Hepatic stellate cell (primary cell): ENCODE measurements around the gene MPP2.
A peak's percentile ranks its signal among the peaks of the same experiment; 100 is the strongest.

Experiments
- DNase-seq: peaks from one replicate; pipeline ENCODE4 v3.0.0; 2011; ENCODE audit warnings: low spot score

MPP2 gene

DNA sequence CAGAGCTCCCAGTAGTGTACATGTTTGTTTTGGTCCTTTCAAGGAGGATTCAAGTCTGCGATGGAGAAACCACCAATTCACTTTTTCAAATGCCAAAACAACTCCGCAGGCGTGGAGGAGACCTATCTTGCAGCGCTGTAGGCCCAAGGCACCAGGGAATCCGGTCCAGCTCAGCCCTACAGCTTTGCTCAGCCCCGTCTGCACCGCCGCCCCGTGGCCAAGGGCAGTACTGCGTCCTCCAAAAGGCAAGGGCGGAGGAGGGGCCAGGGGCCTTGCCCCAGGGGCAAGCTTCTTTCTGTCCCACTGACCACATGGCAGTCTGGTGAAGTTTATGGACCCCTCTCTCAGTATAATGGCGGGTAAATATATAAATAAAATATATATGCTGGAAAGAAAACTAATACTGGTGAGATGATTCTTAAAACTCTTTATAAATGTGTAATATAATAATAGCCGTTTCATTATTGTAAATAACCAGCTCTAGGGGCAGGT lies 61.1 kb downstream of the MPP2 start:
- peak; percentile 92 for DNase-seq

DNA sequence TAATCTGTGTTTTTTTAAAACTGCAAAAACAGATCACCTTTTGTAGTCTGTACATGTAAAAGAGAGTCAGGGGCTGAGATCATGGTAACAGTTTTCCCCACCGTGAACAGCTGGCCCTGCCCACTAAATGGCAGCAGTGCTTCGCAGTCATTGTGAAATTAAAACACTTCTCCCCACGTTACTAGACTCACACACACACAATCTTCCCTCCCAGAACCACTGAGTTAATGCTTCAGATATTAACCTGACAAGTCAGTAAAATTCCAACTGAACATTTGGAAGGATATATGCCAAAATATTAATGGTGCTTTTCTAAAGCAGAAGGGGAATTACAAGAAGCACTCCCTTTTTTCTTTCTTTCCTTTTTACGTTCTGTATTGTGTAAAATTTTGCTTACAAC lies 61.6 kb downstream of the MPP2 start:
- DNase-seq = no peak

DNA sequence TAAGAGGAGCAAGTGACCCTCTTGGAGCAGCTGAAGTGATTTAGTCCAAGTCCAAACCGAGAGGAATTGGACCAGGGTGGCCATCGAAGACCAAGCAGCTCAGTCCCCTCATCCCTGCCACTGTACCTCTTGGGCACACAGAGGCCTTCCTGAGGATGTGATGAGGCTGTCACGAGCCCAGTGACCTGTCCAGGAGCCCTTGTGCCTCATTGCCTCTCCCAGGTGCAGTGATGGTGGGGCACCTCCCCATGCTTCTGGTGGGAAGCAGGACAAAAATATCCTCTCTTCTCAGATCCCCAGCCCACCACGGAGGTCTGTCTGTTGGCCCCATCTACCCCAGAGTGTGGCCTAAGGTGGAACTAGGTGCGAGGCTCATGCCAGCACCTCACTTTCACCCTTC lies 63.1 kb downstream of the MPP2 start:
- DNase-seq = no peak

DNA sequence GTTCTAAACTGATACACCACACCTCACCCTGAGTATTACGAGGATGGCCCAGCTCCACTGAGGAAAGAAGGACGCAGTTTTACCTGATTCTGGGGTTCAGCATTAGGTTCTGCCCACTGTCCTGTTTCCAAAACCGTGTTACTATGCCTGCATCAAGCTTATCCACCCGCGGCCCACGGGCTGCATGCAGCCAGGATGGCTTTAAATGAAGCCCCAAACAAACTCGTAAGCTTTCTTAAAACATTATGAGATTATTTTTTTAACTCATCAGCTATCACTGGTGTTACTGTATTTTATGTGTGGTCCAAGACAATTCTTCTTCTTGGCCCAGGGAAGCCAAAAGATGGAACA lies 64.4 kb downstream of the MPP2 start:
- no peak for DNase-seq

DNA sequence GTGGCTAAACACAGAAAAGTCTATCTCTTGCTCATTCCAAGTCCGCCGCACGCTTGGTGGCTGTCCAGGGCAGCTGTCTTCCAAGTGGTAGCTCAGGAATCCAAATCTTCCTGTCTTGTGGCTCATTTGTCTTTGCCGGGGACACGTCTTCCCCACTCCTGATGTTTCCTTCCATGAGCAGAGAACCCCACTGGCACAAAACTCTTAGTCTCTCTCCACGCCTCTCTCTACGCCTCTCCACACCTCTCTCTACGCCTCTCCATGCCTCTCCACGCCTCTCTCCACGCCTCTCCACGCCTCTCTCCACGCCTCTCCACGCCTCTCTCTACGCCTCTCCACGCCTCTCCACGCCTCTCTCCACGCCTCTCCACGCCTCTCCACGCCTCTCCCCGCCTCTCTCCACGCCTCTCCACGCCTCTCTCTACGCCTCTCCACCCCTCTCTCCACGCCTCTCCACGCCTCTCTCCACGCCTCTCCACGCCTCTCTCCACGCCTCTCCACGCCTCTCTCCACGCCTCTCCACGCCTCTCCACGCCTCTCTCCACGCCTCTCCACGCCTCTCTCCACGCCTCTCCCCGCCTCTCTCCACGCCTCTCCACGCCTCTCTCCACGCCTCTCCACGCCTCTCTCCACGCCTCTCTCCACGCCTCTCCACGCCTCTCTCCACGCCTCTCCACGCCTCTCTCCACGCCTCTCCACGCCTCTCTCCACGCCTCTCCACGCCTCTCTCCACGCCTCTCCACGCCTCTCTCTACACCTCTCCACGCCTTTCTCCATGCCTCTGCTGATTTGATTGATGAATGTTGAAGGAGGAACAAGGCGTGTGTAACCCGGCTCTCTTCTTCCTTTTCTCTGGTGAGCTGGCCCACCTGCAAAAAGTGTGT lies 65.0 kb downstream of the MPP2 start:
- DNase-seq = peak; percentile 36

DNA sequence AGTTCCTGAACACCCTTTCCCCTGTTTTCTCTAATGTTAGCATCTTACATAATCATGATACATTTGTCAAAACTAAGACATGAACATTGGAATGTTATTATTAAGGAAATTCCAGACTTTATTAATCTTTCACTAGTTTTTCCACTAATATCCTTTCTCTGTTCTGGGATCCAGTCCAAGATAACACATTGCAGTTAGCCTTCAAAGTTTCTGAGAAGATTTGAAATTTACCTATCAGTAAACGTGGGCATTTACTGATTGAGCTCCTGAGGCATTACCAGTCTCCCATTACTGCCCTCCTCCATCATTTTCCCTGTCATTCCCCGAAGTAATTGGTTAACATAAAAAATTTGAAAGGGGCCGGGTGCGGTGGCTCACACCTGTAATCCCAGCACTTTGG lies 66.1 kb downstream of the MPP2 start:
- DNase-seq = no peak

DNA sequence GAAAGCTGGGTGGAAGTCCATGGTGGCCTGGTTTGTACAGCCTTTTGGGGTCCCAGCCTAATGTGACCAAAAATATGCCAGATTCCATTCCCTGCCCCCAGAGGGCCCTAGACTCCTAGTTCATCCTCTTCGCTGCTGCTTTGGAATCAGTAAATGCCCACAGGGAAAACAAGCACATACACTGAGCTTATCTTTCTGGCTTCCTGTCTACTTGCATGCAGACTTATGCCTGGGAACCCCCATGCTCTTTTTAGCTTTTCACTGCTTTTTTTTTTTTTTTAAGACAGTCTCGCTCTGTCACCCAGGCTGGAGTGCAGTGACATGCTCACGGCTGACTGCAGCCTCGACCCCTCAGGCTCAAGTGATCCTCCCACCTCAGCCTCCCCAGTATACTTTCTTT lies 66.5 kb downstream of the MPP2 start:
- peak; percentile 59 for DNase-seq

DNA sequence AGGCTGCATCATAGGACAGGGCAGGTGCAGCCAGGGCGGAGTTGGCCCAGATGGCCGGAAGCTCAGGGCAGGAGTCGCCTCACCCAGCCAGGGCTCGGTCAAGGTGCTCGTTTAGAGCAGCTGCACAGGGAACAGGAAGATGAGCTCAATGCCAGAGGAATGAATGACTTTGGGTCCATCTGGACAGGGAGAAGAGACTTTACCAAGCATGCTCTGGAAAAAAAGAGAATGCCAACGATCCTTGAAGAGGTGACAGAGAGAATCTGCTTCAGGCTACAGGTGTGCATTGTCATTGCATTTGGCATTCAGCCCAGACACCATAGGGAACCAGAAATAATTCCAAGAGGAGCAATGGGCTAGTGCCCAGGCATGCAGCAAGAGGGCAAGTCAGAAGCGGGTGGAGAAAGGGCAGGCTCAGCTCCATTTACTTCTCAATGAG lies 67.6 kb downstream of the MPP2 start:
- no peak for DNase-seq

DNA sequence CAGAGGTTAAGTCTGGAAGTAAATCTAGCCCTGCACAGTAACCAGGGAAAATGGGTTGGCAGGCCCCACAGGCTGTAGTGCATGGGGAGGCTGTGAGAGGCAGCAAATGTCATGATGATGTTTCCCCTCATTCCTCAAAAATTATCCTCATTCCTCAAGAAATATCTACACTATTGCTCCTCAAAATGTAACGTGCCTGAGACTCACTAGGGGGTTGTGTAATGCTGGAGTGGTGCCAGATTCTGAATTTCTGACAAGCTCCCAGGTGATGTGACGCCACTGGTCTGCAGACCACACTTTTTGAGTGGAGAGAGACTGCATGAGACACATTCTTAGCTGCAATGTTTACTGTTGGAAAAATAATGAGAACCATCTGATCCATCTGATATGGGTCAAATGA lies 73.2 kb downstream of the MPP2 start:
- peak; percentile 33 for DNase-seq

DNA sequence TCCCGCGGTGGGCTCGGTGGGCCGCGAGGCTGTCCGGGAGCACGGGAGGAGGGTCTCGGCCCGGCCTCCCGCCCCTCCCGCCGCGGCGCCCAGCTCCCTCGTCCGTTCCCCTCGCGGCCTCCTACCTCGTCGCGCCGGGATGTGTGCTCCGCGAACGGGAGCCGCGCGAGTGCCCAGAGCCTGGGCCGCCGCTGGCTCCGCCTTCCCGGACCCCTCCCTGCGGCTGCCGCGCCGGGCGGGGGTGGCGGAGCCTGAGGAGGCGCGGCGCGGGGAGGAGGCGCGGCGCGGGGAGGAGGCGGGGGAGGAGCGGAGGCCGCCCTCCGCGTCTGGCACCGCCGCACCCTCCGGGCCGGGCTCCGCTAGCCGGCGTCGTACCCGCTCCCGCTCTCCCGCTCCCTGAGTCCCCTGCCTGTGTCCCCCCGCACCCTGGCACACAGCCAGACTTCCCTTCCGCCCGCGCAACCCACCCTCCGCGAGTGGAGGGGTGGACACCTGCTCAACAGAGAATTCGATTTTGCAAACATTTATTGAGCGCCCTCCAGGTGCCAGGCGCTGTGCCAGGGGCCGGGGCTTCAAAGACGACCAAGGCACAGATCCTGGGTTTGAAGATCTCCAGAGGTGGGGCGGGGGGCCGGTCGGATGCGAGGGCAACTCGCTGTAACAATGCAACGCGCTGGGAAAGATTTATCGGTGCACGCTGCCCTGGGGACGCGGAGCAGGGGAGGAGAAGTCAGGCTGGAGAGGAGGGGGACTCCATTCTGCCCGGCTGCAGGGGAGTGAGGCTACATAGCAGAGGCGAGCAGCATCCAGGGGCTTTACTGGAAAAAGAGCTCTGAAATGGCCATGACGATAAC lies 74.1 kb downstream of the MPP2 start, which contains the start of gene MPP3:
TSS of gene MPP3 (minus strand) at position 171 of the 854 bp plus-strand sequence. CDS start 1,240 bp downstream, outside the sequence.
- DNase-seq = peak; percentile 95

DNA sequence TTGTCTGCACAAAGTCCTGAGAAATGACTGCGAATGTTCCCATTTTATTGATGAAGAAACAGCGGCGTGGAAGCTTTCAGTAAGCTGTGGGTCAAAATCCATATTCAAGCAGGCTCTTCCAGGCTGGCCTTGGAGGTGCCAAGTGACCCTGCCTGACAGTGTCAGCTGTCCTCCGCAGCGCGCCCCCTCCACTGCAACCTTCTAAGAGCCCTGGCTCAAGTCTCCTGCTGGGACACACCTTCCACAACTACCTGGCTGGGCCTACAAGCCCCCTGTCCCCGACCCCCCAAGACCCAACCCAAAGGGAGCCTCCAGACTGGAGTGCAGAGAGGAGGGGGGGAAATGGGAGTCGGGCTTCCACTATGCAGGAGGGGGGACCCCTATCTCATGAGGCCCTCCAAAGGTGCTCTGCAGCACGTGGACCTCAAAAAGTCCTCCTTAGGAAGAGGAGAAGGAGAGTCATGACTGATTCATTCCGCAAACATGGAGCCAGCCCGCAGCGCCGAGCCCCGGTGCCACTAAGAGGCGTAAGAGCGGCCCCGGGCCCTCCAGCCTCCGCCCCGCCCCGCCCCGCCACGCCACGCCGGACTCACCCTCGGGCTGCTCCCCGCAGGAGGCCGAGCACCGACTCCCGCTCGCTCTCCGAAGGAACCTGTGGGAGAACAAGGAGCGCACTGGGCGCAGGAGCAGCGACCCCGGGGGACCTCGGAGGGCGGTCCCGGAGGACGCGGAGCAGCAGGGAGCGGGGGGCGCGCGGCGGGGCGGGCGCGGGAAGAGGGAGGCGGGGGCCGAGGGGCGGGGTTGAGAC lies 75.0 kb downstream of the MPP2 start:
- DNase-seq = peak; percentile 89

DNA sequence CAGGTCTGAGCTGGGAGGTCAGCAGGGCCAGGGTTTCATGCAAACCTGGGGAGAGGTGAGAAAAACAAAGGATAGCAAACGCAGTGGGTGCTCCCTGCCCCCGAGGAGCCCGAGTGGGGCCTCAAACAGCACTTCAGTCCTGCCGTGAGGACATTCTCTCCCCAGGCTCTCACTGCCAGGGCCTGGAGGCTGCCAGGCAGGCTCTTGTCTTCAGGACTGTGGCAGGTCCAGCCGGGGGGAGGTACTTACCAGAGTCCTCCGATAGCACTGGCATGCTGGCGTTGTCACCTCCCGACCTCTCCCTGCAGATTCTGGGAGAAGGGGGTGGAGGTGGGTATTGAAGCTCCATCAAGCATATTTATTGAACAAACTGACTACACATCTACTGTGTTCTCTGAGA lies 75.7 kb downstream of the MPP2 start:
- DNase-seq = no peak

DNA sequence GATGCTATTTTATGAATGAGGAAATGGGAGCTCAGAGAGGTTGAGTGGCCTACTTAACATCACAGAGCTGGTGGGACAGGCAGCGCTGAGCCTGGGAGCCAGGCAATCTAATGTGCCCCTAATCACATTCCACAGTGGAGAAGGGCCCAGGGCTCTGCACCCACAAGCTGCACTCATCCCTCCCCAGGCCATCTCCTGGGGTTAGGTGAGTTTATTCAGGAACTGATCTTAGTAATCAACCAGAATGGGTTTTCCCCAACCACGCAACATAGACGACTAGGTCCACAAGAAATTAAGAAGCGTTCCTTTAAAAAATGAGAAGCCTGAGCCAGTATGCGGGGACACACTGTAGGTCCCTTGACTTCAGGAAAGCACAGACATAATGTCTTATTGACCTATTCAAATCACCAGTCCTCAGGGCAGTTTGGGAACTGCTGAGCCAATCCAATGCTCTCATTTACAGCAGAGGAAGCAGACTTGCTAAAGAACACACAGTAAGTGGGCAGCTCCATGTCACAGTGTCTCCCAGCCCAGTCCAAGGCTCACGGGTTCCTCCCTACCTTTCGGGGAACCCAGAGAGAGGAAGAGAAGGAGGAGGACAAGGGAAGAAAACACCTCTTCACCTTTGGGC lies 76.7 kb downstream of the MPP2 start:
- no peak for DNase-seq

DNA sequence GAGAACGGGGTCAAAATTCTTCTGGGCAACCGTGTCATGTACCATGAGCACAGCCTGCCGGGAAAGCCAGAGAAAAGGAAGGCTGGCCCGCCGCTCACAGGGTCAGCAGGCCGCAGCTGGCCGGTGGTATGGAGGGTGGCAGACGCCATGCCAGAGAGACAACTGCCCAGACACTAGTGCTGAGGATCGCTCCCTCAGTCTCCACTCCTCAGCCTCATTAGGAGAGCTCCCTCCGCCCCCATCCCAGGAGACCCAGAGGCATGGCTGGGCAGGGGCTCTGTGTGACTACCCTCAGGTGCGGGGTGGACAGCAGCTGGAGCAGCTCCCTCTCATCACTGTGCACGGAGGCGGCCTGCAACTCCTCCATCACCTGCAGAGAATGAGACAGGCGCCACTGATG lies 77.6 kb downstream of the MPP2 start:
- no peak for DNase-seq

DNA sequence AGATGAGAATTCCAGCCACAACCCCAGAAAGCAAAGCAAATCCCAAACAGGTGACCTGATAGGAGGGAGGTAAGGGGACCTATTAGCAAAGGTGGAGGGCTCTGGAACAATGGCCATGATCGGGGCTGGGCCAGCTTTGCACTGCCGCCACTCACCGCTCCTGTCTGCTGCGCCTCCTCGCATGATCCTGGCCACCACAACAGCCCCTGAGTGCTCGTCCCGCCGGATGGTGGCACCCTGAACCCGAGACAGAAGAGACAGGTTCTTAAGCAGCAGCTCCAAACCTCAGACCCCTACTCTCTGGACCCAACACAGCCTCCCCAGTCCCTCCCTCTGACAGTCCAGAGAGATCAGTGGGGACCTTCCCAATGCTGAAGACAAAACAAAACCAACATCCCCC lies 79.7 kb downstream of the MPP2 start:
- DNase-seq = no peak

DNA sequence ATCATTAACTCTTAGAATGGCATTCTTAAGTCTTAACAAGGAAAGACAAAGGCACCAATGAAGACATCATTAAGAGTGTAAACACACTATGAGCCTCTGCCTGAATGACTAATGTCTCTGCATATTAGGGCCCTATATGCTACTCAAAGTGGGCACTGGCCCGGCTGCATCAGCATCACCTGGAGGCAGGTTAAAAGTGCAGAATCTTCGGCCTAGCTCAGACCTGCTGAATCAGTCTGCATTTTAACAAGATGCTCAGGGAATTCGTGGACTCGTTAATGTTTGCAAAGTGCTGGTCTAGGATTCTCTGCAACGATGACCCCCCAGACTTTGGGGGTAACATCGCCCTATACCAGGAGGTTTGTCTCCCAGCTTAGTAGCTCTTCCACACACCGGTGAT lies 81.1 kb downstream of the MPP2 start:
- DNase-seq = no peak

DNA sequence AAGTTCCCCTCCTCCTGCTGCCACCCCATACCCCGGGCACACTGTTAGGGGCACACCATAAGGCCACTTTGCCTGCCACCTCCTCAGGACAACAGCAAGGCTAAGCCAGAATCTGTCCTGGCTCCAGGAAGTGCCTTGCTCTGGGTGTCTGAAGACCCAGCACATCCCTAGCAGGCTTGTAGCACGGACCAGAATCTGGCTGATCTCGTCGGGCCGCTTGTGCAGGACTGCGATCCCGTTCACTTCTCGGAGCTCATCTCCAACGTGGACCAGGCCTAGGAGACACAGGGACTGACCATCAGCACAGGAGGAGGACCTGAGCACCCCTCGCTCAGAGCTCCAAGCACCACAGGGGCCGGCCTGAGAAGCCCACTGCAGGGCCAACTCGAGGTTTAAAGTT lies 81.8 kb downstream of the MPP2 start:
- no peak for DNase-seq
